NCI-H748 (cell line): ENCODE measurements around the gene UBP1.
A peak's percentile ranks its signal among the peaks of the same experiment; 100 is the strongest.
"Not testable (repeated sequence)": the region's sequence is repeated elsewhere in the genome, so short reads cannot be mapped to it uniquely, and the experiment has no call there.

Experiments used
- DNase-seq: peaks from one replicate; lab custom pipeline; 2025; ENCODE audit not compliant: unreplicated experiment; lab: John Stamatoyannopoulos, UW

The UBP1 gene

GRCh38 chr3:33440328-33441224 lies at the start of gene UBP1:
Gene UBP1, minus strand, starts transcription at chr3:33440405. Its CDS starts 557 bp downstream, at chr3:33439848.
- peak; percentile 100 for DNase-seq

GRCh38 chr3:33488683-33489082 lies 48.5 kb upstream of the UBP1 start:
- no peak for DNase-seq

GRCh38 chr3:33488246-33488645 lies 48.0 kb upstream of the UBP1 start:
- DNase-seq = no peak

DNA sequence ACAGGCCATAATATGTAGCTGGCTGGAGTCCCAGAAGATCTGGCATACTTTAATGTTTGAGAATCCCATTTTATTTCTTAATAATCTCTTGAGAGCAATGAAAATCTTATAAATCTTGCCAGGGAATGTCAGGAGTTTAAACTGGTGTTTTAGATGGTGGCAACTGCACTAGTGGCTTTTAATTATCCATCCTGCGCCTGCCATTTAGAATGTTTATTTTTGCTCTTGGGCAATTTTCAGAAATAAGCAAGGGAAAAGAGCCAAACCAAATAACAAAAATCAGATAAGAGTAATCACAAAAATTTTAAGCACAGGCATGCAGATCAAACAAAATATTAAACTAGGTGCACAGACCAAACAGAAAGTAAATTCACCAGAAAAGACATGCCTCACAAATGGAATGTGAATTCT lies 41.9 kb upstream of the UBP1 start:
- no peak for DNase-seq

- no peak for DNase-seq
These were observed 34.7 kb upstream of the UBP1 start for GRCh38 chr3:33474896-33475295.

DNA sequence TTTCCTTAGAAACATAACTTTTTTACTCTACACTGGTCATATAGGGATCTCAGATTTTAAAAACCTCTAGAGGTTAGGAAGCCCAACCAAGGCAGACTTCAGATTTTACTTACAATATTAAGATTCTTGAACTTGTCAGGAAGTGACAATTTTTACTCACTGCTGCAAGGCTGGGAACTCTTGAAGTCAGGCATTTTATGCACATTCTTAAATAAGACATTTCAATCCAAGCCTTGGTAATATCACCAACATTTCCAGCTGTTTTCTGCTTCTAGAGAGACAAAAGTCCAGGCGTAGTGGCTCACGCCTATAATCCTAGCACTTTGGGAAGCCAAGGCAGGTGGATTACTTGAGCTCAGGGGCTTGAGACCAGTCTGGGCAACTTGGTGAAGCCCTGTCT lies 33.6 kb upstream of the UBP1 start:
- DNase-seq = no peak

- no peak for DNase-seq
These were observed 27.6 kb upstream of the UBP1 start for GRCh38 chr3:33467786-33468185.

DNA sequence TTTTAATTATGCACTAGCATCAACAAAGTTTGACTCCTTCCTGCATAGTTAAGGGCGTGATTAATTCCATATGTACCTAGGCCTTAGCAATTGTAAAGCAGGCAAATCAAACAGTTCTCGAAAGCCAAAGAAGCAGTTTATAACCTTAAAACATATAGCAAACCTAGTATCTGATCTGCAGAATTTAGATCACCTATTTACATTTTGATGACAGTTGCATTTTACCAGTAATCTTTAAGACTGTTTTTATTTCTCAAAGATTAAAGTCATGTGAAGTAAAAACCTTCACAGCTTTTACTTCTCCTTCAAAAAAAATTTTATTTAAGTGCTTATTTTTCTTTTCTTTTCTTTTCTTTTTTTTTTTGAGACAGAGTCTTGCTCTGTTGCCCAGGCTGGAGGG lies 20.9 kb upstream of the UBP1 start:
- no peak for DNase-seq

- not testable (repeated sequence) for DNase-seq
These were observed 19.4 kb upstream of the UBP1 start for GRCh38 chr3:33459577-33459976.

- no peak for DNase-seq
These were observed 18.2 kb upstream of the UBP1 start for GRCh38 chr3:33458446-33458845.

GRCh38 chr3:33456756-33457155 lies 16.6 kb upstream of the UBP1 start:
- no peak for DNase-seq

- DNase-seq = no peak
These were observed 13.1 kb upstream of the UBP1 start for GRCh38 chr3:33453331-33453761.

GRCh38 chr3:33451994-33452393 lies 11.8 kb upstream of the UBP1 start:
- DNase-seq = not testable (repeated sequence)

GRCh38 chr3:33447958-33448357 lies 7.8 kb upstream of the UBP1 start:
- no peak for DNase-seq

DNA sequence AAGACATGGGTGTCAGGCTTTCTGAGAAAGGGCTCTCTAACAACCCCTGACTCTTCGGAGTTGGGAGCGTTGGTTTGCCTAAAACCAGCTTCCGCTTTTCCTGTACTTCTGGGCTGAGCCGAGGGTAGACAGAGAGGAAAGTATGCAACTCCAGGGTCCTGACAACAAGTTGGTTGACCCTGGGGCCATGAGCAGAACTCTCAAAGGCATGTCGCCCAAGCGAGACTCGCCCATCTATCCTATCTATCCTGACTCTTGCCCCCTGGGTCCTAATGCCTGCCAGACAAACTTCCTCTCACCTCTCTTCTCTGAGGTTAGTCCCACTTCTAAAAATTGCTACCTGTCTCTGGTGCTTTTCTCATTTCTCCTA lies 7.0 kb upstream of the UBP1 start:
- not testable (repeated sequence) for DNase-seq

- DNase-seq = no peak
These were observed 2.0 kb upstream of the UBP1 start for GRCh38 chr3:33442190-33442589.

- no peak for DNase-seq
These were observed 1.2 kb upstream of the UBP1 start for GRCh38 chr3:33441225-33441976.

- peak; percentile 71 for DNase-seq
These were observed 468 bp downstream of the UBP1 start for GRCh38 chr3:33439546-33440327.

DNA sequence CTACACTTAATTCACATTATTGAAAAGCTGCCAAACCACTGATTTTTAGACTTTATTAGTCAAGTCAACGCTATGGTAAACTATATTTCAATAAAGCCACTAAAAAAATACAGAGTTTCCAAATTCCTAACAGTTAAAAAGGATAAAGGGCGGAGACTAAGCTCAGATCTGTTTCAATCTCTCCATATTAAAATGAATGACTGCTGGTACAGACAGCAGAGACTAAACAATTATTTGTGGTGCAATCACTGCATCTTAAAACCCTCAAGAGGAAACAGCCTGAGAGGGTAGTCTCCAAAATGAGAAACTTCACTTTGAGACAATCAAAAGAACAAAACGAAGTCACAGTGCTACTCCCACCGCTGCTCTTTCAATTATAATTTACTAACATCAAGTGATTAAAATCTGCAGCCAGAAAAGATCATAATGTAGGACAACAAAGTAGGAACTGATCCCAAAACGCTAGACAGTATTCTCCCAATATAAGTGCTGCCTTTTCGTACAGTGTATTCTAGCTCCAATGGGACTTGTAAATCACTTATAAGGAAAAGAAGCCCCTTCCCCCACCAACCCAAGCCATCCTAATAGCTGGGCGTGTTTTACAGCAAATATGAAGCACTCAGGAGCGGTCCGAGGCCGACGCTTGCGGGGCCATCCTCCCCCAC lies 1.2 kb downstream of the UBP1 start:
- peak; percentile 55 for DNase-seq

DNA sequence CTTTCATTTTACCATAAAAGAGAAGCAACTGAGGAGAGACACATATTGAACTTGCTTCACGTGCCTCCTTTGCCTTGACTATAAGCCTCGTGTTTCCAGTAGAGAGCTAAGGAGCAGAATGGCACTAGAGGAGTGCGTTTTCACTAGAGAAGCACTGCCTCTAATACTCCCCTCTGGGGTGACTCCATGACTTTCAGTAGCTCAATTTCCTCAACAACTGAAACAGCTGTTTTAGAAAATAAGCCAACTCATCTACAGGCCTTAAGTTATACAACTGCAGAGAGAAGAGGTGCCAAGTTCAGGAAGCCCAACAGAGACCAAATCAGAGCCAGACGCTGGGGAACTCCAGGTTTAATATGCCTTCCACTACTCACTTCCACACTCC lies 1.9 kb downstream of the UBP1 start:
- no peak for DNase-seq
